MM.1S (cell line): ENCODE measurements around the gene PADI3.

ENCODE experiments used
- DNase-seq: peaks from one replicate; pipeline ENCODE4 v3.0.0-alpha.2; 2015
- H2AFZ ChIP-seq: fragments of 300-600 bp; sonication (generic); 2 replicates; pipeline ENCODE4 v1.6.0; 2016; ENCODE audit warnings: antibody characterized with exemption, low read length
- H3F3A ChIP-seq: fragments of 300-600 bp; sonication (generic); 2 replicates; pipeline ENCODE4 v1.6.1; 2016; ENCODE audit warnings: mild to moderate bottlenecking, antibody characterized with exemption, low read length, moderate library complexity, mixed read lengths; ENCODE audit not compliant: insufficient read depth
- H3K27ac ChIP-seq: fragments of 300-600 bp; sonication (generic); 2 replicates; pipeline ENCODE4 v1.5.1; 2016; ENCODE audit warnings: mild to moderate bottlenecking, low read length
- H3K27me3 ChIP-seq: fragments of 300-600 bp; sonication (generic); replicated peaks from 2 replicates; pipeline ENCODE4 v1.6.0; 2016; ENCODE audit warnings: low read length; ENCODE audit not compliant: insufficient read depth
- H3K36me3 ChIP-seq: fragments of 300-600 bp; sonication (generic); replicated peaks from 2 replicates; pipeline ENCODE4 v1.6.1; 2016; ENCODE audit warnings: mild to moderate bottlenecking, low read length, mixed read lengths; ENCODE audit not compliant: insufficient read depth
- H3K4me1 ChIP-seq: fragments of 300-600 bp; sonication (generic); 2 replicates; pipeline ENCODE4 v1.6.1; 2016; ENCODE audit warnings: low read length, mixed read lengths
- H3K4me2 ChIP-seq: fragments of 300-600 bp; sonication (generic); 2 replicates; pipeline ENCODE4 v1.6.0; 2016; ENCODE audit warnings: low read depth, low read length
- H3K4me3 ChIP-seq: fragments of 300-600 bp; sonication (generic); 2 replicates; pipeline ENCODE4 v1.5.1; 2016; ENCODE audit warnings: low read length, mixed read lengths
- H3K79me2 ChIP-seq: fragments of 300-600 bp; sonication (generic); 2 replicates; pipeline ENCODE4 v1.6.1; 2016; ENCODE audit warnings: mixed run types, low read length, mixed read lengths
- H3K9ac ChIP-seq: fragments of 300-600 bp; sonication (generic); 2 replicates; pipeline ENCODE4 v1.6.1; 2016; ENCODE audit warnings: low read length, mixed read lengths
- H3K9me2 ChIP-seq: fragments of 300-600 bp; sonication (generic); replicated peaks from 2 replicates; pipeline ENCODE4 v1.6.1; 2016; ENCODE audit warnings: mild to moderate bottlenecking, low read length, mixed read lengths; ENCODE audit not compliant: insufficient read depth
- H3K9me3 ChIP-seq: fragments of 300-600 bp; sonication (generic); replicated peaks from 2 replicates; pipeline ENCODE4 v1.6.1; 2016; ENCODE audit warnings: mild to moderate bottlenecking, low read length, mixed read lengths; ENCODE audit not compliant: insufficient read depth
- H4K20me1 ChIP-seq: fragments of 300-600 bp; sonication (generic); 2 replicates; pipeline ENCODE4 v1.6.1; 2016; ENCODE audit warnings: mild to moderate bottlenecking, low read length, moderate library complexity, mixed read lengths; ENCODE audit not compliant: insufficient read depth
- EZH2 ChIP-seq: fragments of 300-600 bp; sonication (generic); optimal IDR thresholded peaks from 2 replicates; pipeline ENCODE3; 2017; ENCODE audit warnings: low read depth, mild to moderate bottlenecking, antibody characterized with exemption, low read length, mixed read lengths
- EZH2phosphoT487 ChIP-seq: fragments of 300-600 bp; sonication (generic); IDR thresholded peaks from 2 replicates; pipeline ENCODE4 v1.6.1; 2018; ENCODE audit warnings: antibody characterized with exemption, low read length
- TF ChIP-seq, protein P1 (sequence below): fragments of 300-600 bp; sonication (generic); IDR thresholded peaks from 2 replicates; pipeline ENCODE4 v1.5.1; 2016; ENCODE audit warnings: antibody characterized with exemption, low read length, mixed read lengths

PADI3 gene

DNA sequence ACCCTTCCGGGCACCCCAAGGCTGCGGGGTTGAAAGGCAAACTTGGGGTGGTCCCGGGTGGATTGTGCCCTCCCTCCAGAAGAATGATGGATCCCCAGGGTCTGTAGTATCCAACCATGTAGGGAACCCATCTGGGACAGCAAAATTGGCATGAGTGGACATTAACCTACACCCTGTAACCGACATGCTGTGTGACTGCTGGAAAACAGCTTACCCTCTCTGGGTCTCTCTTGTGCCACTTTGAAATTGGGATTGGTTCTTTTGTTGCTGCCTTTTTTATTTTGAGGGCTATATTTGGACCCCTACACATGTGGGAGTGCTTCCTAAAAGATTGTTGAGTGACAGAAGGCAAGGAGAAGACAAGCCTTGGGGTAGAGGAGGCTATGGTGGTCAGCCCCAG is 24.5 kb upstream of the PADI3 start:
- no peaks in the 10 kb centered on the region for H3K36me3 ChIP-seq
- TF ChIP-seq EZH2 (no peak), EZH2phosphoT487 (no peak)
- TF ChIP-seq, protein P1, sequence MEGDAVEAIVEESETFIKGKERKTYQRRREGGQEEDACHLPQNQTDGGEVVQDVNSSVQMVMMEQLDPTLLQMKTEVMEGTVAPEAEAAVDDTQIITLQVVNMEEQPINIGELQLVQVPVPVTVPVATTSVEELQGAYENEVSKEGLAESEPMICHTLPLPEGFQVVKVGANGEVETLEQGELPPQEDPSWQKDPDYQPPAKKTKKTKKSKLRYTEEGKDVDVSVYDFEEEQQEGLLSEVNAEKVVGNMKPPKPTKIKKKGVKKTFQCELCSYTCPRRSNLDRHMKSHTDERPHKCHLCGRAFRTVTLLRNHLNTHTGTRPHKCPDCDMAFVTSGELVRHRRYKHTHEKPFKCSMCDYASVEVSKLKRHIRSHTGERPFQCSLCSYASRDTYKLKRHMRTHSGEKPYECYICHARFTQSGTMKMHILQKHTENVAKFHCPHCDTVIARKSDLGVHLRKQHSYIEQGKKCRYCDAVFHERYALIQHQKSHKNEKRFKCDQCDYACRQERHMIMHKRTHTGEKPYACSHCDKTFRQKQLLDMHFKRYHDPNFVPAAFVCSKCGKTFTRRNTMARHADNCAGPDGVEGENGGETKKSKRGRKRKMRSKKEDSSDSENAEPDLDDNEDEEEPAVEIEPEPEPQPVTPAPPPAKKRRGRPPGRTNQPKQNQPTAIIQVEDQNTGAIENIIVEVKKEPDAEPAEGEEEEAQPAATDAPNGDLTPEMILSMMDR, result no peak
- H3K4me3 ChIP-seq, result no peak overlapping the region
- DNase-seq, result no peak
- no peak overlapping the region for H3K4me2 ChIP-seq
- H3K4me1 ChIP-seq, result no peaks in the 10 kb centered on the region
- H3K27ac ChIP-seq, result no peak overlapping the region
- H3F3A ChIP-seq, result no peaks in the 10 kb centered on the region
- H3K27me3 ChIP-seq, result peaks cover 92% of the 10 kb centered on the region
- H3K9me2 ChIP-seq, result no peaks in the 10 kb centered on the region
- no peaks in the 10 kb centered on the region for H4K20me1 ChIP-seq
- H3K9ac ChIP-seq, result no peak overlapping the region
- H3K79me2 ChIP-seq, result no peaks in the 10 kb centered on the region
- no peaks in the 10 kb centered on the region for H3K9me3 ChIP-seq
- H2AFZ ChIP-seq, result no peak overlapping the region

DNA sequence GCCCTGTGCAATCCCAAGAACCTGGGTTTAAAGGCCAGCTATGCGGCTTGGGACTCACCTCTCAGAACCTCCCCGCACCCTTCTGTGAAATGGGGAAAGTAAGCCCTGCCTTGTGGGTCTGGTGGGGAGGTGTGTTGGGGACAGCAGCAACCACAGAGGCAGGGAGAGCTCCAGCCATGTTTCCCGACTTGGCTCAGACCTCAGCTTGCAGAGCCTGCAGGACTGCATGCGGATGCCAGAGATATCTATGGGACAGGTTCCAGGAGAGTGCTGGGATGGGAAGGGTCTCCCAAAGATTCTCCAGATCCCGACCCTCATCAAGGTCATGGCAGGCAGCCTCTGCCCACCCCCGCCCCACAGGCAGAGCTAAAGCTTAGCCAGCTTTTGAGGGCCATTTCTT is 23.8 kb upstream of the PADI3 start:
- H3K9me3 ChIP-seq, result no peaks in the 10 kb centered on the region
- H3K27ac ChIP-seq, result no peak overlapping the region
- H3K4me2 ChIP-seq, result no peak overlapping the region
- no peaks in the 10 kb centered on the region for H3K9me2 ChIP-seq
- no peak for DNase-seq
- no peaks in the 10 kb centered on the region for H3K36me3 ChIP-seq
- no peaks in the 10 kb centered on the region for H3K4me1 ChIP-seq
- TF ChIP-seq EZH2phosphoT487 (no peak), EZH2 (no peak)
- TF ChIP-seq, protein P1, result no peak
- no peaks in the 10 kb centered on the region for H3F3A ChIP-seq
- no peak overlapping the region for H3K4me3 ChIP-seq
- no peak overlapping the region for H3K9ac ChIP-seq
- H2AFZ ChIP-seq, result no peak overlapping the region
- H4K20me1 ChIP-seq, result no peaks in the 10 kb centered on the region
- H3K27me3 ChIP-seq, result peaks cover 92% of the 10 kb centered on the region
- no peaks in the 10 kb centered on the region for H3K79me2 ChIP-seq

DNA sequence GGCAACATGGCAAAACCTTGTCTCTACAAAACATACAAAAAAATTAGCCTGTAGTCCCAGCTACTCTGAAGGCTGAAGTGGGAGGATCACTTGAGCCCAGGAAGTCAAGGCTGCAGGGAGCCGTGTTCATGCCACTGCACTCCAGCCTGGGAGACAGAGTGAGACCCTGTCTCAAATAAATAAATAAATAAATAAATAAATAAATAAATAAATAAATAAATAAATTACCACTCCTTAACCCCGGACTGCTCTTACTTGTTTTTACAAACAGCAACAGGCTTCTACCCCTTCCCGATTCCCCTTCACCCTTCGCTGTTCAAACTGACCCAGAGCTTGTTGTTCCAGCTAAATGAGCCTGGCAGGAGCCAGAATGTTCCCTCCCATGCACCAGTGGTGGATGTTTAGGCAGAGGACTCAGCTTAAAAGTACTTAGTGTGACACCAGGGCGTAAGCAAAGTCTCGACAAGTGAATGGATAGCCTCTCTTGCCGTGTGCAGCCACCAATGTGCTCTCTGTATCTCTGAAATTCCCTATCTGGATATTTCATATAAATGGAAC is 21.5 kb upstream of the PADI3 start:
- H3K9me3 ChIP-seq, result no peaks in the 10 kb centered on the region
- DNase-seq, result no peak
- no peaks in the 10 kb centered on the region for H3F3A ChIP-seq
- no peaks in the 10 kb centered on the region for H3K36me3 ChIP-seq
- H3K9me2 ChIP-seq, result no peaks in the 10 kb centered on the region
- no peak overlapping the region for H3K27ac ChIP-seq
- no peak overlapping the region for H3K4me3 ChIP-seq
- no peaks in the 10 kb centered on the region for H4K20me1 ChIP-seq
- no peak overlapping the region for H3K9ac ChIP-seq
- no peak overlapping the region for H3K4me2 ChIP-seq
- no peaks in the 10 kb centered on the region for H3K79me2 ChIP-seq
- no peak overlapping the region for H2AFZ ChIP-seq
- peaks cover 87% of the 10 kb centered on the region for H3K27me3 ChIP-seq
- TF ChIP-seq, protein P1, result no peak
- TF ChIP-seq EZH2 (no peak), EZH2phosphoT487 (no peak)
- H3K4me1 ChIP-seq, result no peaks in the 10 kb centered on the region
